Neural cell (in vitro differentiated cells): ENCODE data around the gene CEP295NL. TPM values are rescaled to one million over a fixed set of nuclear protein-coding genes. Genes with fewer than 3 reads are reported as not detected.

Experiments used
- H2AFZ ChIP-seq: fragments of 200-600, 300-800 bp; sonication (generic), shearing (Covaris generic); 2 replicates; pipeline ENCODE4 v1.6.0; 2014; ENCODE audit warnings: low read depth, mild to moderate bottlenecking, antibody characterized with exemption, low read length, moderate library complexity
- H3F3A ChIP-seq: fragments of 200-600 bp; shearing (Covaris generic); 2 replicates; pipeline ENCODE4 v1.6.1; 2016; ENCODE audit warnings: mild to moderate bottlenecking, moderate library complexity, mixed read lengths, antibody characterized with exemption, low read length; ENCODE audit not compliant: insufficient read depth, poor library complexity, severe bottlenecking
- H3K27ac ChIP-seq: fragments of 200-600, 300-800 bp; sonication (generic), shearing (Covaris generic); 2 replicates; pipeline ENCODE4 v1.5.1; 2014; ENCODE audit warnings: mild to moderate bottlenecking, low read length, moderate library complexity
- H3K27me3 ChIP-seq: fragments of 300-800, 200-600 bp; sonication (generic), shearing (Covaris generic); 2 replicates; pipeline ENCODE4 v1.6.0; 2014; ENCODE audit warnings: mild to moderate bottlenecking, low read depth, low read length, moderate library complexity; ENCODE audit not compliant: insufficient read depth
- H3K36me3 ChIP-seq: fragments of 300-800, 200-600 bp; sonication (generic), shearing (Covaris generic); 2 replicates; pipeline ENCODE4 v1.5.1; 2014; ENCODE audit warnings: mild to moderate bottlenecking, antibody characterized with exemption, low read length, moderate library complexity; ENCODE audit not compliant: insufficient read depth
- H3K4me2 ChIP-seq: fragments of 300-800, 200-600 bp; sonication (generic), shearing (Covaris generic); 2 replicates; pipeline ENCODE4 v1.6.0; 2014; ENCODE audit warnings: mild to moderate bottlenecking, low read length
- H3K4me3 ChIP-seq: fragments of 300-800, 200-600 bp; sonication (generic), shearing (Covaris generic); 2 replicates; pipeline ENCODE4 v1.5.1; 2014; ENCODE audit warnings: mild to moderate bottlenecking, low read length, moderate library complexity
- H3K79me2 ChIP-seq: fragments of 200-600 bp; shearing (Covaris generic); replicated peaks from 2 replicates; pipeline ENCODE4 v1.6.0; 2014; ENCODE audit warnings: mild to moderate bottlenecking, low read length, moderate library complexity; ENCODE audit not compliant: insufficient read depth
- H3K9ac ChIP-seq: fragments of 300-800, 200-600 bp; sonication (generic), shearing (Covaris generic); 2 replicates; pipeline ENCODE4 v1.6.1; 2016; ENCODE audit warnings: mild to moderate bottlenecking, low read length, mixed read lengths
- H3K9me2 ChIP-seq: fragments of 200-600 bp; shearing (Covaris generic); 2 replicates; pipeline ENCODE4 v1.6.1; 2016; ENCODE audit warnings: mild to moderate bottlenecking, low read length, mixed read lengths; ENCODE audit not compliant: insufficient read depth
- H3K9me3 ChIP-seq: fragments of 200-600, 300-800 bp; sonication (generic), shearing (Covaris generic); 2 replicates; pipeline ENCODE4 v1.6.1; 2016; ENCODE audit warnings: mild to moderate bottlenecking, mixed run types, low read length, moderate library complexity, mixed read lengths
- H4K20me1 ChIP-seq: fragments of 200-600 bp; shearing (Covaris generic); 2 replicates; pipeline ENCODE4 v1.6.1; 2016; ENCODE audit warnings: mild to moderate bottlenecking, mixed run types; ENCODE audit not compliant: insufficient read depth
- EZH2 ChIP-seq: fragments of 200-600, 300-800 bp; shearing (Covaris generic), sonication (generic); IDR thresholded peaks from 2 replicates; pipeline ENCODE4 v1.6.1; 2014; ENCODE audit warnings: antibody characterized with exemption, low read length, borderline replicate concordance, mild to moderate bottlenecking; ENCODE audit not compliant: insufficient read depth, poor library complexity, severe bottlenecking
- MXI1 ChIP-seq: fragments of 450-650 bp; conservative IDR thresholded peaks from 2 replicates; pipeline ENCODE4 v1.6.1; 2014; ENCODE audit warnings: antibody characterized with exemption, mild to moderate bottlenecking; ENCODE audit not compliant: poor library complexity, severe bottlenecking
- RAD21 ChIP-seq: fragments of 450-650 bp; conservative IDR thresholded peaks from 2 replicates; pipeline ENCODE4 v1.6.1; 2014; ENCODE audit warnings: antibody characterized with exemption, mild to moderate bottlenecking, moderate library complexity
- REST ChIP-seq: IDR thresholded peaks from 2 replicates; pipeline ENCODE4 v1.6.1; 2012; ENCODE audit warnings: borderline replicate concordance
- TAF1 ChIP-seq: IDR thresholded peaks from 2 replicates; pipeline ENCODE4 v1.6.1; 2012; ENCODE audit warnings: low read depth
- polyA plus RNA-seq: library from polyadenylated mRNA; depleted of rRNA; stranded (reverse); fragments of >200 nt; gene quantifications from 2 replicates; pipeline ENCODE4 v1.2.3, GENCODE V29; 2014
- TF ChIP-seq, protein P1 (sequence below): fragments of 450-650 bp; IDR thresholded peaks from 2 replicates; pipeline ENCODE4 v1.5.1; 2014; ENCODE audit warnings: antibody characterized with exemption, mild to moderate bottlenecking, moderate library complexity; ENCODE audit not compliant: poor library complexity, severe bottlenecking

CEP295NL gene
- polyA plus RNA-seq, 1 donor from 2014 or later = not detected

DNA sequence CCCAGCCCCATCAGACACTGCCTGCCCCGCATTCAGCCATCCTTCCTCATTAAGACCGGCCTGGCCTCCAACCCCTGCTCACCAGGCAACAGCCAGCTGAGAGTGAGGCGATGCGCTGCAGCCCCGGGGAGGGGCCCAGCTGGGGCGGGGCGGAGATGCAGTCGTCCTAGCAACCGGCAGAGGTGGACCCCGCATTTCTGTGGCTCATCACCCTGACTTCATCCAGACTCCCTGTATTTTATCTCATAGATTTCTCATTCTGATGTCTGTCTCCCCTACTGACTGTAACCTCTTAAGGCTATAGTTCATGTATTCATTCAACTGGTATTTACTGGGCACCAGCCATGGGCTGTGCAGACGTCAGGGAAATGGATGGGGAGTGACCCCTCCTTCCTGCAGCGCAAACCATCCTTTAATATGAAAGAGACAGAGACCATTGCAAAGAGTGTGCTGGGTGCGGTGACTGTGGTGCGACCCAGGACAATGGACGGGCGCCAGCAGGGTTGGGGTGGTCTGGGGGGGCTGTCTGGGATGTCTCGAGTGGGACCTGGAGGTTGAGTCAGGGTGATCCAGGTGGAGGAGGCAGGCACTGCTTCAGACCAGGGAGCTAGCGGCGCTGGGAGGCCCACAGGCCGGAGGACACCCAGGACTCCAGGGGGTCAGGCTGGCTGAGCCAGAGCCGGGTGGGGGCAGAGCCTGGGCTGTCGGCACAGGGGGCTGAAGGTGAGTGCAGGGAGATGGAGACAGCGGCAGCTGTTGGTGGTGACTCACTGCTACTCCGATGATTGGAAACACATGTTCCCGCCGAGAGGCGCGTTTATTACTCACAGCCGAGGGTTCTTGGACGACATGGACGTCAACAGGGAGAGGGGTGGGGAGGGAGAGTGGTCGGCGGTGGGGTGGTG, 32.7 kb upstream of the CEP295NL start:
- no peaks in the 10 kb centered on the region for H3K36me3 ChIP-seq
- TF ChIP-seq REST (no peak), RAD21 (no peak)
- no peak overlapping the region for H3K4me2 ChIP-seq
- no peaks in the 10 kb centered on the region for H3K79me2 ChIP-seq
- H2AFZ ChIP-seq = no peak overlapping the region
- H3K9me2 ChIP-seq = no peaks in the 10 kb centered on the region
- no peaks in the 10 kb centered on the region for H3F3A ChIP-seq
- no peak overlapping the region for H3K4me3 ChIP-seq
- H3K27me3 ChIP-seq = no peaks in the 10 kb centered on the region
- no peaks in the 10 kb centered on the region for H4K20me1 ChIP-seq
- H3K27ac ChIP-seq = no peak overlapping the region
- no peak overlapping the region for H3K9ac ChIP-seq
- H3K9me3 ChIP-seq = no peaks in the 10 kb centered on the region

DNA sequence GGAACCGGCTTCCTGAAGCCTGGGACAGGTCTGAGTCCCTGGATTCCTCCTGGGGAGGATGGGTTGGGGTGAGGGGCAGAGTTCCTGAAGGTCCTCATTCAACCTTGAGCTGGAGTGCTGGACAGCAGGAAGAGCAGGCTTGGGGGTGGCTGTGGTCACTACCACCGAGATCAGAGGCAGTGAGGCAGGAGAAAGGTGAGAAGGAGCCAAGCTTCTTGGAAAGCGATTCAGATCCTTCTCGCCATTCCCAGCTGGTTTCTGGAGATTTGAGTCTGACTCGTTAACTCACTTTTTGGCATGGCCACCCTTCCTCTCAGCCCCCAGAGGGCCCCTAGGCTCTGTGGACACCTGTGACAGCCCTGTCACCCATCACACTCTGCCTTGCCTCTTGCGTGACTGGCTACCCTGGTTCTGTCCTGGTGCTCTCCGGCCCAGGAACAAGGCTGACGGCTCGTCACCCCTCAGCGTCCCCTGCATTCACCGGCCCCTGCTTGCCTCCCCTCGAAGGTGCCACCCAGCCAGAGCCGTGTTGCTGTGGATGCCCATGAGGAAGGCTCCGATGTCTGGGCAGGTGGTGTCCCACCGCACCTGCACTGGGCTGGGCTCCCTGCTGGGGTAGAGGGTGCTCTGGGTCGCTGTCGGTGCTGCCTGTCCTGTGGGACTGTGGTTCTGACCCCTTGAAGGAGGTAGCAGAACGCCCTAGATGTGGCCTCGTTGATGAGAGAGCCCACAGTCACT, 31.8 kb upstream of the CEP295NL start:
- Histone ChIP-seq H3K36me3 (no peaks in the 10 kb centered on the region), H3K4me2 (no peak overlapping the region), H3F3A (no peaks in the 10 kb centered on the region), H3K4me3 (no peak overlapping the region), H3K9ac (no peak overlapping the region), H3K9me2 (no peaks in the 10 kb centered on the region), H3K79me2 (no peaks in the 10 kb centered on the region), H3K9me3 (no peaks in the 10 kb centered on the region), H4K20me1 (no peaks in the 10 kb centered on the region), H3K27me3 (no peaks in the 10 kb centered on the region), H3K27ac (no peak overlapping the region), H2AFZ (no peak overlapping the region)
- TF ChIP-seq MXI1 (no peak), EZH2 (no peak), TAF1 (no peak)
- TF ChIP-seq, protein P1, sequence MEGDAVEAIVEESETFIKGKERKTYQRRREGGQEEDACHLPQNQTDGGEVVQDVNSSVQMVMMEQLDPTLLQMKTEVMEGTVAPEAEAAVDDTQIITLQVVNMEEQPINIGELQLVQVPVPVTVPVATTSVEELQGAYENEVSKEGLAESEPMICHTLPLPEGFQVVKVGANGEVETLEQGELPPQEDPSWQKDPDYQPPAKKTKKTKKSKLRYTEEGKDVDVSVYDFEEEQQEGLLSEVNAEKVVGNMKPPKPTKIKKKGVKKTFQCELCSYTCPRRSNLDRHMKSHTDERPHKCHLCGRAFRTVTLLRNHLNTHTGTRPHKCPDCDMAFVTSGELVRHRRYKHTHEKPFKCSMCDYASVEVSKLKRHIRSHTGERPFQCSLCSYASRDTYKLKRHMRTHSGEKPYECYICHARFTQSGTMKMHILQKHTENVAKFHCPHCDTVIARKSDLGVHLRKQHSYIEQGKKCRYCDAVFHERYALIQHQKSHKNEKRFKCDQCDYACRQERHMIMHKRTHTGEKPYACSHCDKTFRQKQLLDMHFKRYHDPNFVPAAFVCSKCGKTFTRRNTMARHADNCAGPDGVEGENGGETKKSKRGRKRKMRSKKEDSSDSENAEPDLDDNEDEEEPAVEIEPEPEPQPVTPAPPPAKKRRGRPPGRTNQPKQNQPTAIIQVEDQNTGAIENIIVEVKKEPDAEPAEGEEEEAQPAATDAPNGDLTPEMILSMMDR = no peak
